ENCODE results near the gene ITPA. TPM values are rescaled to one million over a fixed set of nuclear protein-coding genes. Genes with fewer than 3 reads are reported as not detected.
A peak's percentile ranks its signal among the peaks of the same experiment; 100 is the strongest.

The ITPA gene
- 17.0 TPM for total RNA-seq
- polyA plus RNA-seq, result 40.8 TPM

GRCh38 chr20:3209257-3209945 lies at the start of gene ITPA:
Gene ITPA, plus strand, starts transcription at chr20:3209498. Its CDS starts 54 bp downstream, at chr20:3209552.
- under 1% methylated on average over 48 of the region's 48 CpGs for WGBS
- Histone ChIP-seq H3K27ac (ENCODE audit: low read depth) (peak within 1 kb of the TSS; percentile 84), H3K4me1 (ENCODE audit: insufficient read depth) (peaks cover 2% of the 10 kb centered on the region), H3K4me3 (ENCODE audit: low read depth, low read length) (peak within 1 kb of the TSS; percentile 82), H3K36me3 (ENCODE audit: insufficient read depth) (no peaks in the 10 kb centered on the region)
- DNase-seq (ENCODE audit: extremely low spot score), result no peak

- Histone ChIP-seq H3K36me3 (ENCODE audit: insufficient read depth) (no peaks in the 10 kb centered on the region), H3K4me3 (ENCODE audit: low read depth, low read length) (no peak overlapping the region), H3K4me1 (ENCODE audit: insufficient read depth) (peaks cover 4% of the 10 kb centered on the region), H3K27ac (ENCODE audit: low read depth) (no peak overlapping the region)
- no peak for DNase-seq (ENCODE audit: extremely low spot score)
- WGBS, result 94% methylated on average over 6 of the region's 6 CpGs
Measured at GRCh38 chr20:3160418-3160817, 48.9 kb upstream of the ITPA start.

DNA sequence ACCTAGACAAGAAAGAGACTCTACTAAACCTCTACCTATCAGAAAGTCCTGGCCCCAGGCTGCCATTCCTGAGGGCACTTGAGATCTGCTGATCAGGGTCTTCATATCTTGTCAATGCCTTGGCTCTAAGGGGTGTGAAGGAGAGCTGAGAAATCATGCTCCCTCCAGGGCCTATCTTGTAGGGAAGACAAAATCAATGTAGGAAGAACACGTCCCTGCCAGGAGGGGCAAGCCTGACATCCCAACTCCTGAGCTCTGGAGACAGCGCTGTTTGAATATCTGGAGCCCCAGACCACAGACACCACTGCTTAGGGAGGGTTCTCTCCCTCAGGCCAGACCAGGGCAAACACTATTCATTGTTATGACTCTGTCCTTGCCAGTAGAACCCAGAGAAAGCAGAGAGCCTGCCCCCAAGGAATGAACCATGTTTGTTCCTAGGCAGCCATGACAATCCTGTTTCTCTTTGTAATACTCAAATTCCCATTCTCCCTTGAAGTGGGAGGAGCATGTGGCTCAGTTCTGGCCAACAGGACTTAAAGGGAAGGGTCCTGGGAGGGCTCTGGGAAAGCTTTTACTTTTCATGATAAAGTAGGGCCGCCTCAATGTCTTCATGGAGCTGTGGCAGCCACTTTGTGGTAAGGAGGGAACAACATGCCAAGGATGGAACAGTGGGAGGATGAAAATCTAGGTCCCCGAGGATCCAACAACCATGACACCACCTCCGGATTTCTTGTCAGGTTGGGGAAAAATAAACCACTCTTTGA lies 47.8 kb upstream of the ITPA start:
- WGBS, result 74% methylated on average over 5 of the region's 5 CpGs
- no peak for DNase-seq (ENCODE audit: extremely low spot score)
- Histone ChIP-seq H3K4me3 (ENCODE audit: low read depth, low read length) (no peak overlapping the region), H3K36me3 (ENCODE audit: insufficient read depth) (no peaks in the 10 kb centered on the region), H3K27ac (ENCODE audit: low read depth) (no peak overlapping the region), H3K4me1 (ENCODE audit: insufficient read depth) (peaks cover 4% of the 10 kb centered on the region)

DNA sequence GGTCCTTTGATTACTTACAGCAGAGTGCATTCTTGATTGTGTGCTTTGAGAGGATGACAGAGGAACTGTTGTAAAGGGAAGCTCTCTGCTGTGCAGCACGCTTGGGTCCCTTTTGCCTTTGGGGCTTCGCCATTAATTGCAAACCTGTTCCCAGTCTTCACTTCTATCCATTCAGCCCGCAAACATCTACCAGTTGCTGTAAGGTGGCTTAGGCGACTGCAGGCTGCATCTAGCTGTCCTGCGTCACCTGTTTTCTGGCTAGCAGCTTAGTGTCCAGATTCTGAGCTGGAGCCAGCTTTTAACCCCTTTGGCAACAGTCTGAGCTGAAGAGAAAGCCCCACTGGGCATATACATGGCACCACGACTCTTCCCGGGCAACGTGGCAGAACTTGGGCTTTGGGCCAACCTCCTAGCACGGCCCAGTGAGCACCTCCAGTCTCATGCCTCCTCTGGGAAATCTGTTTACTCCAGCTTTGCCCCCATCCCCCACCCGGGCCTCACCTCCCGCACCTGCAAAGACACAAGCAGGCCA lies 47.2 kb upstream of the ITPA start:
- no peak for DNase-seq (ENCODE audit: extremely low spot score)
- peaks cover 2% of the 10 kb centered on the region for H3K4me1 ChIP-seq (ENCODE audit: insufficient read depth)
- H3K36me3 ChIP-seq (ENCODE audit: insufficient read depth), result no peaks in the 10 kb centered on the region
- no peak overlapping the region for H3K4me3 ChIP-seq (ENCODE audit: low read depth, low read length)
- WGBS, result 48% methylated on average over 11 of the region's 11 CpGs
- H3K27ac ChIP-seq (ENCODE audit: low read depth), result no peak overlapping the region

- Histone ChIP-seq H3K27ac (ENCODE audit: low read depth) (no peak overlapping the region), H3K36me3 (ENCODE audit: insufficient read depth) (no peaks in the 10 kb centered on the region), H3K4me1 (ENCODE audit: insufficient read depth) (peaks cover 2% of the 10 kb centered on the region), H3K4me3 (ENCODE audit: low read depth, low read length) (no peak overlapping the region)
- DNase-seq (ENCODE audit: extremely low spot score), result no peak
- 88% methylated on average over 14 of the region's 14 CpGs for WGBS
Measured at GRCh38 chr20:3163099-3164042, 45.9 kb upstream of the ITPA start.

GRCh38 chr20:3164043-3164762 lies 45.1 kb upstream of the ITPA start:
- Histone ChIP-seq H3K36me3 (ENCODE audit: insufficient read depth) (no peaks in the 10 kb centered on the region), H3K4me3 (ENCODE audit: low read depth, low read length) (no peak overlapping the region), H3K4me1 (ENCODE audit: insufficient read depth) (no peaks in the 10 kb centered on the region), H3K27ac (ENCODE audit: low read depth) (no peak overlapping the region)
- WGBS, result 95% methylated on average over 32 of the region's 32 CpGs
- DNase-seq (ENCODE audit: extremely low spot score), result no peak

DNA sequence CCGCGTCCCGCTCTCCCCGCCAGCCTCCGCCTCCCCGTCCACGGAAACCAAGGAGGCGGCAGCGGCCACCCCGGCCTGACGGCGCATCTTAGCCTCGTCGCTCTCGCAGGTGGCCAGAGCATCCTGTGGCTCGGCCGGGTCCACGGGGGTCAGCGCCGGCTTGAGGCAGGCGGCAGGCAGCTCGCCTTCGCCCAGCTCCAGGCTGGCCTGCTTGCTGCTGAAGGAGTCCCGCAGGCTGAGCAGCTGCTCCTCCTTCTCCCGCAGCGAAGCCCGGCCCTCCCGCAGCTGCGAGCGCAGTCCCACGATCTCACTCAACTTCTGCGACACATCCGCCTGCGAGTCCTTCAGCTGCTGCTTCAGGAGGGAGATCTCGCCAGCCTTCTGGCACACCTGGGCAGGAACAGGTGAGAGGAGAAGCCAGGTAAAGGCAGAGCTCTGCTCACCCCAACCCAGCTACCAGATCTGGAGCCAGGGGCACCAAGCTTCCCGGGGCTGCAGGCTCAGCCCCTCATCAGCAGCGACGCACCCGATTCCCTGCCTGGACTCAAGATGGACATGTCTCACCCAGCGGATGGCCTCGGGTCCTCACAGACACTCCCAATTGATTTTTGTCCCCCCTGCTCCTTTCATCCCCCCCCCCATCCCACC lies 44.4 kb upstream of the ITPA start:
- H3K4me3 ChIP-seq (ENCODE audit: low read depth, low read length), result no peak overlapping the region
- DNase-seq (ENCODE audit: extremely low spot score), result no peak
- 90% methylated on average over 41 of the region's 41 CpGs for WGBS
- no peak overlapping the region for H3K27ac ChIP-seq (ENCODE audit: low read depth)
- no peaks in the 10 kb centered on the region for H3K36me3 ChIP-seq (ENCODE audit: insufficient read depth)
- H3K4me1 ChIP-seq (ENCODE audit: insufficient read depth), result no peaks in the 10 kb centered on the region

- Histone ChIP-seq H3K4me1 (ENCODE audit: insufficient read depth) (no peaks in the 10 kb centered on the region), H3K4me3 (ENCODE audit: low read depth, low read length) (no peak overlapping the region), H3K36me3 (ENCODE audit: insufficient read depth) (no peaks in the 10 kb centered on the region), H3K27ac (ENCODE audit: low read depth) (no peak overlapping the region)
- 72% methylated on average over 45 of the region's 45 CpGs for WGBS
- no peak for DNase-seq (ENCODE audit: extremely low spot score)
Measured at GRCh38 chr20:3165473-3166337, 43.6 kb upstream of the ITPA start.

- Histone ChIP-seq H3K36me3 (ENCODE audit: insufficient read depth) (no peaks in the 10 kb centered on the region), H3K27ac (ENCODE audit: low read depth) (no peak overlapping the region), H3K4me3 (ENCODE audit: low read depth, low read length) (no peak overlapping the region), H3K4me1 (ENCODE audit: insufficient read depth) (no peaks in the 10 kb centered on the region)
- no peak for DNase-seq (ENCODE audit: extremely low spot score)
- 97% methylated on average over 13 of the region's 13 CpGs for WGBS
Measured at GRCh38 chr20:3166338-3166912, 42.9 kb upstream of the ITPA start.

- no peak for DNase-seq (ENCODE audit: extremely low spot score)
- no peak overlapping the region for H3K4me3 ChIP-seq (ENCODE audit: low read depth, low read length)
- no peaks in the 10 kb centered on the region for H3K4me1 ChIP-seq (ENCODE audit: insufficient read depth)
- H3K27ac ChIP-seq (ENCODE audit: low read depth), result no peak overlapping the region
- H3K36me3 ChIP-seq (ENCODE audit: insufficient read depth), result no peaks in the 10 kb centered on the region
- WGBS, result 94% methylated on average over 16 of the region's 16 CpGs
Measured at GRCh38 chr20:3166913-3167342, 42.4 kb upstream of the ITPA start.

DNA sequence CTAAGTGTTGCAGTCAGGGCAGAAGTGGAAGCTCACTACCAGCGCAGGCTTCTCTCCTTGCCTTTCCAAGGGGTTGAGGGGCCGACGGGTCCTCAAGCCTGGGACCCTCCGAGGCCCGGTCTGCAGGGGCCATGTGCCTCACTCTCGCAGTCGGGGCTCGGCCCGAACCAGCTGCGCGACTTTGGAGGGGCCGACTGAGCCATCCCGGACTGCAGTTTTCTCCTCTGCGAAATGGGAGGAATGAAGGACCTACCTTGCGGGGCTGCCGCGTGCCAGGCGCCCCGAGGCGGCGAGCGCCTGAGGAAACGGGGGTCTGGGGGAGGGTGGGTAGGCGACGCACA lies 41.6 kb upstream of the ITPA start:
- no peaks in the 10 kb centered on the region for H3K36me3 ChIP-seq (ENCODE audit: insufficient read depth)
- H3K4me3 ChIP-seq (ENCODE audit: low read depth, low read length), result no peak overlapping the region
- no peak for DNase-seq (ENCODE audit: extremely low spot score)
- WGBS, result 55% methylated on average over 25 of the region's 25 CpGs
- H3K27ac ChIP-seq (ENCODE audit: low read depth), result no peak overlapping the region
- no peaks in the 10 kb centered on the region for H3K4me1 ChIP-seq (ENCODE audit: insufficient read depth)

All from urinary bladder (tissue), 4 donors.